A549 treated with CpdA at 1 μM for 4 hours (cell line): ENCODE results near the gene CYP4F2. TPM values are rescaled to one million over a fixed set of nuclear protein-coding genes. Genes with fewer than 3 reads are reported as not detected.

Experiments
- total RNA-seq: library from RNA; stranded (reverse); fragments of 200-300 nt; extraction: Qiagen RNA extraction; gene quantifications from 5 replicates; pipeline ENCODE4 v1.2.3, GENCODE V29; 2022; ENCODE audit warnings: low read depth

CYP4F2 gene
- total RNA-seq, result 0.07 to 0.49 TPM (median 0.21 TPM) in 4 of 5 replicates, not detected in the other

GRCh38 chr19:15897738-15898276 lies at the start of gene CYP4F2:
CYP4F2 (minus strand) TSS chr19:15898074; CDS start chr19:15897611, 463 bp downstream.

GRCh38 chr19:15934332-15935078 lies 36.6 kb upstream of the CYP4F2 start, which contains the start of gene CYP4F11:
CYP4F11 (minus strand) TSS chr19:15934529; CDS start chr19:15934408, 121 bp downstream.

Other genes with a start within 250 kb of the CYP4F2 start
- 0.97 to 1.6 TPM (median 1.5 TPM) in 5 replicates for gene CYP4F12, start 225.0 kb downstream of the CYP4F2 start, total RNA-seq
- gene OR10H2, start 170.1 kb downstream of the CYP4F2 start, total RNA-seq, result not detected in 5 replicates
- gene OR10H3, start 160.1 kb downstream of the CYP4F2 start, total RNA-seq, result not detected in 5 replicates
- not detected in 5 replicates for gene OR10H5, start 110.4 kb downstream of the CYP4F2 start, total RNA-seq
- not detected in 5 replicates for gene OR10H1, start 82.4 kb downstream of the CYP4F2 start, total RNA-seq
- 5.7 to 7.2 TPM (median 6.5 TPM) in 5 replicates for gene CYP4F11, start 36.5 kb upstream of the CYP4F2 start, total RNA-seq
- gene OR10H4, start 50.9 kb upstream of the CYP4F2 start, total RNA-seq, result not detected in 5 replicates
- gene TPM4, start 178.4 kb upstream of the CYP4F2 start, total RNA-seq, result 344 to 451 TPM (median 396 TPM) in 5 replicates
- 43.1 to 82.8 TPM (median 46.0 TPM) in 5 replicates for gene RAB8A, start 213.8 kb upstream of the CYP4F2 start, total RNA-seq
- gene HSH2D, start 245.6 kb upstream of the CYP4F2 start, total RNA-seq, result 0.08 TPM in 1 of 5 replicates, not detected in the others